DMS79 (cell line): ENCODE results near the gene TCHH.
"Not testable (repeated sequence)": the region's sequence is repeated elsewhere in the genome, so short reads cannot be mapped to it uniquely, and the experiment has no call there.

ENCODE experiments used
- DNase-seq: peaks from one replicate; lab custom pipeline; 2025; lab: John Stamatoyannopoulos, UW

The TCHH gene

DNA sequence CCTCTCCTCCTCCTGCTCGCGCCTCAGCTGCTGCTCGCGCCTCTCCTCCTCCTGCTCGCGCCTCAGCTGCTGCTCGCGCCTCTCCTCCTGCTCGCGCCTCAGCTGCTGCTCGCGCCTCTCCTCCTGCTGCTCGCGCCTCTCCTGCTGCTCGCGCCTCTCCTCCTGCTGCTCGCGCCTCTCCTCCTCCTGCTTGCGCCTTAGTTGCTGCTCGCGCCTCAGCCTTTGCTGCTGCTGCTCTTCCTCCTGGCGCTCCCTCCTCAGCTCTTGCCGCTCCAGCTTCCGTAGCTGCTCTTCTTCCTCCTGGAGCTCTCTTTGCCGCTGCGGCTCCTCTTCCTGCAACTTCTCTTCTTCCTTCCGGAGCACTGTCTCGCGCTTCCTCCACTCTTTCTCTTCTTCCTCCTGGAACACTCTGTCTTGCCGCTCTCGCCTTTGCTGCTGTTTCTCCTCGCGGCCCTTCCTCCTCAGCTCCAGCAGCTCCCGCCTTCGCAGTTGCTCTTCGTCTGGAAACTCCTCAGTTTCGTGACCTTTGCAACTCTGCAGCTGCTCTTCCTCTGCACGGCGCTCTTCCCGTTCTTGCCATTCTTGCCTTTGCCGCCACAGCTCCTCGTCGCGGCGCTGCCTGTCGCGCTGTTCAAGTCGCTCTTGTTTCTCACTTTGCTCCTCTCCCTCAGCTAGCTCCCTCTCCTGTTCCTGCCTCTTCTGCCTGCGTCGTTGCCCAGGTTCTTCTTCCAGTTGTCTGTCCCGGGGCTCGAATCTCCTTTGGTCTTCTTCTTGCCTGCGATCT, 3.0 kb downstream of the TCHH start:
- DNase-seq: no peak

DNA sequence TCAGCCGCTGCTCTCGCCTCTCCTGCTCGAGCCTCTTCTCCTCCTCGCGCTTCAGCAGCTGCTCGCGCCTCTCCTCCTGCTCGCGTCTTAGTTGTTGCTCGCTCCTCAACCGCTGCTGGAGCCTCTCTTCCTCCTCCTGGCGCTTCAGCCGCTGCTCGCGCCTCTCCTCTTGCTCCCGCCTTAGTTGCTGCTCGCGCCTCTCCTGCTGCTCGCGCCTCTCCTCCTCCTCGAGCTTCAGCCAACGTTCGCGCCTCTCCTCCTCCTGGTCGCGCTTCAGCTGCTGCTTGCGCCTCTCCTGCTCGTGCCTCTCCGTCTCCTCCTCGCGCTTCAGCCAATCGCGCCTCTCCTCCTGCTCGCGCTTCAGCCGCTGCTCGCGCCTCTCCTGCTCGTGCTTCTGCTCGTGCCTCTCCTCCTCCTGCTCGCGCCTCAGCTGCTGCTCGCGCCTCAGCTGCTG, 3.7 kb downstream of the TCHH start:
- DNase-seq: peak; percentile 40

DNA sequence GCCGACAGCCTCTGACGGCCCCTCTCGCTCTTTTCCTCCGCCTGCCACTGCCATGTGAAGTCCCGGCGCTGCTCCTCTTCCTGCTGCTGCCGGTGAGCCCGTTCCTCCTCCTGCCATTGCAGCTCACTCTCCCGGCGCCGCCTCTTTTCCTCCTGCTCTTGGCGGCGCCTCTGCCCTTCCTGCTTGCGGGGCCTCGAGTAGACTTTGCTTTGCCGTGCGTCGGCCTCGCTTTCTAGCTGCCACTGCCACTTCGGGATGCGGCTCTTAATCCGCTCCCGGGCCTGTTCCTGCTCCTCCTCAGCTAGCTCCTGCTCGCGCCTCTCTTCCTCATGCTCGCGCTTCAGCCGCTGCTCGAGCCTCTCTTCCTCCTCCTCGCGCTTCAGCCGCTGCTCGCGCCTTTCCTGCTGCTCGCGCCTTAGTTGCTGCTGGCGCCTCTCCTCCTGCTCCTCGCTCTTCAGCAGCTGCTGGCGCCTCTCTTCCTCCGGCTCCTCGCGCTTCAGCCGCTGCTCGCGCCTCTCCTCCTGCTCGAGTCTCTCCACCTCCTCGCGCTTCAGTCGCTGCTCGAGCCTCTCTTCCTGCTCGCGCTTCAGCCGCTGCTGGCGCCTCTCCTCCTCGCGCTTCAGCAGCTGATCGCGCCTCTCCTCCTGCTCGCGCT, 4.3 kb downstream of the TCHH start:
- DNase-seq: peak; percentile 40

DNA sequence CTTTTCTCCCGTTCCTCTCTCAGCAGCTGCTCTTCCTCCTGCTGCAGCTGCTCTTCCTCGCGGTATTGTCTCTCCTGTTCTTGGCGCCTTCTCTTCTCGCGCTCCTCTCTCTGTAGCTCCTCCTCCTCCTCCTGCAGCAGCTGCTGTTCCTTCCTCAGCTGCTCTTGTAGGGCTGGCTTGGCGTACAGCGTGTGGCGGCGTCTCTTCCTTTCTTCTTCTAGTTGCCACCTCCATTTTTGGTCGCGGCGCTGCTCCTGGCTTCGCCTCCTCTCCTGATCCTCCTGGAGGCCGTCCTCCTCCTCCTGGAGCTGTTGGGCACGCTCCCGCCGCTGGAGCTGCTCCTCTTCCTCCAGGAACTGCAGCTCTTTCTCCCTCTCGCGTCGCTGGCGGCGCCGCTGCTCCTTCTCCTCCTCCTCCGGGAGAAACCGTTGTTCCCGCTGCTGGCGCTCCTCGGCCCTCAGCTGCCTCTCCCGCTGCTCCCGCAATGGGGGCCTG, 4.8 kb downstream of the TCHH start:
- no peak for DNase-seq

DNA sequence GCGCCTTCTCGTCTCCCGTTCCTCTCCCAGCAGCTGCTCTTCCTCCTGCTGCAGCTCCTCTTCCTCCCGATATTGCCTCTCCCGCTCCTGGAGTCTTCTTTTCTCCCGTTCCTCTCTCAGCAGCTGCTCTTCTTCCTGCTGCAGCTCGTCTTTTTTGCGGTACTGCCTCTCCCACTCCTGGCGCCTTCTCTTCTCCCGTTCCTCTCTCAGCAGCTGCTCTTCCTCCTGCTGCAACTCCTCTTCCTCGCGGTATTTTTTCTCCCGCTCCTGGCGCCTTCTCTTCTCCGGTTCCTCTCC, 5.3 kb downstream of the TCHH start:
- DNase-seq: no peak

DNA sequence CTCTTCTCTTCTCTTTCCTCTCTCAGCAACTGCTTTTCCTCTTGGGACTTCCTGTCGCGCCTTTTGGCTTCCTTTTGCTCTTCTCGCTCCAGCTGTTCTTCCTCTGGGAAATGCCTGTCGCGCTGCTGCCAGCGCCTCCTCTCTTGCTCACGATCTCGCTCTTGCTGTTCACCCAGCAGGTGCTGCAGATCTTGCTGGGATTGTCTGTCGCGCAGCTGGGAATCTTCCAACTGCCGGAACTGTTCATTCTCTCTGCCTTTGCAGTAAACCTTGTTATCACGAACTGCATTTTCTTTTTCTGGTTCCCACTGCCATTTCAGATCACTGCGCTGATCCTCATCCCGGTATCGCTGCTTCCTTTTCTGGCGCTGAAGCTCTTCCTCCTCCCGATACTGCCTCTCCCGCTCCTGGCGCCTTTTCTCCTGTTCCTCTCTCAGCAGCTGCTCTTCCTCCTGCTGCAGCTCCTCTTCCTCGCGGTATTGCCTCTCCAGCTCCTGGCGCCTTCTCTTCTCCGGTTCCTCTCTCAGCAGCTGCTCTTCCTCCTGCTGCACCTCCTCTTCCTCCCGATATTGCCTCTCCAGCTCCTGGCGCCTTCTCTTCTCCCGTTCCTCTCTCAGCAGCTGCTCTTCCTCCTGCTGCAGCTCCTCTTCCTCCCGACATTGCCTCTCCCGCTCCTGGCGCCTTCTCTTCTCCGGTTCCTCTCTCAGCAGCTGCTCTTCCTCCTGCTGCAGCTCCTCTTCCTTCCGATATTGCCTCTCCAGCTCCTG, 5.8 kb downstream of the TCHH start:
- no peak for DNase-seq

DNA sequence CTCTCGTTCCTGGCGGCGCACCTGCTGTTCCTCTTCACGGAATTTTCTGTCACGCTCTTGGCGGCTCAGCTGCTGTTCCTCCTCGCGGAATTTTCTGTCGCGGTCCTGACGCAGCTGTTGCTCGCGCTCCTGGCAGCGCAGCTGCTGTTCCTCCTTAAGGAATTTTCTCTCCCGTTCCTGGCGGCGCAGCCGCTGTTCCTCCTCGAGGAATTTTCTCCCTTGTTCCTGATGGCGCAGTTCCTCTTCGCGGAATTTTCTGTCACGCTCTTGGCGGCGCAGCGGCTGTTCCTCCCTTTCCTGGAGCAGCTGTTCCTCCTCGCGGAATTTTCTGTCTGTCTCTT, 6.4 kb downstream of the TCHH start:
- no peak for DNase-seq

DNA sequence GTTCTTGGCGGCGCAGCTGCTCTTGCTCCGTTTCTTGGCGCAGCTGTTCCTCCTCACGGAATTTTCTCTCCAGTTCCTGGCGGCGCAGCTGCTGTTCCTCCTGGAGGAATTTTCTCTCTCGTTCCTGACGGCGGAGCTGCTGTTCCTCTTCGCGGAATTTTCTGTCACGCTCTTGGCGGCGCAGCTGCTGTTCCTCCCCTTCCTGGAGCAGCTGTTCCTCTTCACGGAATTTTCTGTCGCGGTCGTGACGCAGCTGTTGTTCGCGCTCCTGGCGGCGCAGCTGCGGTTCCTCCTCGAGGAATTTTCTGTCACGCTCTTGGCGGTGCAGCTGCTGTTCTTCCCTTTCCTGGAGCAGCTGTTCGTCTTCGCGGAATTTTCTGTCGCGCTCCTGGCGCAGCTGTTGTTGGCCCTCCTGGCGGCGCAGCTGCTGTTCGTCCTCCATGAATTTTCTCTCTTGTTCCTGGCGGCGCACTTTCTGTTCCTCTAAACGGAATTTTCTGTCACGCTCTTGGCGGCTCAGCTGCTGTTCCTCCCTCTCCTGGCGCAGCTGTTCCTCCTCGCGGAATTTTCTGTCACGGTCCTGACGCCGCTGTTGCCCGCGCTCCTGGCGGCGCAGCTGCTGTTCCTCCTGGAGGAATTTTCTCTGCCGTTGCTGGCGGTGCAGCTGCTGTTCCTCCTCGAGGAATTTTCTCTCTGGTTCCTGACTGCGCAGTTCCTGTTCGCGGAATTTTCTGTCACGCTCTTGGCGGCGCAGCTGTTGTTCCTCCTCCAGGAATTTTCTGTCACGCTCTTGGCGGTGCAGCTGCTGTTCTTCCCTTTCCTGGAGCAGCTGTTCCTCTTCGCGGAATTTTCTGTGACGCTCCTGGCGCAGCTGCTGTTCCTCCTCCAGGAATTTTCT, 7.0 kb downstream of the TCHH start:
- DNase-seq: no peak

DNA sequence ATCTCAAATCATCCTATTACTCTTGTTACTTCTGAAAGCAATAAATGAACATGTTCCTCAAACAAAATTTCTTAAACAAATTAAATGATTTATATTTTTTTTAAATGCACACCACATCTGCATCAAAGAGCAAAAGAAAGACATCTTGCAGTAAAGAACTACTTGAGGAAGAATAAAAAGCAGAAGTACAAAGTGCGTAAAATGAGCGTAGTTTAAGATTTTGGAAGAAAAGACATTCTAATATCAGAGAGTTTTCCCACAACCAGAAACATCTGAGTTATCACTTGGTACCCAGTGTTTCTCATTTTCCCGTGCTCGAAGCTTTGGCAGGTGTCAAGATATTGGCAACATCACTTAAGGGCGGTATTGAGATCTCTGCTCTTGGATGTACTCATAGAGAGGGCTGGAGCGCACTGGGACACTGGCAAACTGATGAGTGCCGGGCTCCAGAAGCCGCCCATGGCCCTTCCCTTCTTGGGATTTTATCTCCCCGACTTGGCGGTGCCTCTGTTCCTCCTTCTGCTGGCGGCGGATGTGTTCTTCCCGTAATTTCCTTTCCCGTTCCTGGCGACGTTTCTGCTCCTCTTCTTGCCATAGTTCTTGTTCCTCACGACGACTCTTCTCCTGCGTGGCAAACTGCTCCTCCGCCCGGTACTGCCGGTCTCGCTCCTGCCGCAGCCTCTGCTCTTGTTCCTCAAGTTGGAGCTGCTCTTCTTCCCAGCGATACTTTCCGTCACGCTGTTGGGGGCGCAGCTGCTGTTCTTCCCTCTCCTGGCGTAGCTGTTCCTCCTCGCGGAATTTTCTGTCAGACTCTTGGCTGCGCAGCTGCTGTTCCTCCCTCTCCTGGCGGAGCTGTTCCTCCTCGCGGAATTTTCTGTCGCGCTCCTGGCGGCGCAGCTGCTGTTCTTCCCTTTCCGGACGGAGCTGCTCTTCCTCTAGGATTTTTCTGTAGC, 7.9 kb downstream of the TCHH start:
- no peak for DNase-seq

DNA sequence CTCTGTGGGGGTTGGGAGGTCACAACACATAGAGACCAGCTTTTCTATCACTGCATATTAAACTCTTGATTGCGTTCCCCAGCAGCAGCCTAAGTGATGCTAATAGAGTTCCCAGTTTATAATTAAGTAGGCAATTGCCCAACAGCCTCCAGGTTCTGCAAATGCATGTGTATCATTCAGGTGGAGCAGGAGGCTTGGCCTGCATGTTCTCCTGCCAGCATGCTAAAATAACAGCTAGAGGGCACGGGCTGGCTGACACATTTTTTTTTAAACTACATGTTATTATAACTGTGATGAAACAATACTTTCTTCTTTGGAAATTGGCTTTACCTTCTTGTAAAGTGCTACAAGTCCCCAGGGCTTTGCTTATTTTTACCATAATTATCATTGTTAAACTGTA, 10.4 kb downstream of the TCHH start:
- no peak for DNase-seq

DNA sequence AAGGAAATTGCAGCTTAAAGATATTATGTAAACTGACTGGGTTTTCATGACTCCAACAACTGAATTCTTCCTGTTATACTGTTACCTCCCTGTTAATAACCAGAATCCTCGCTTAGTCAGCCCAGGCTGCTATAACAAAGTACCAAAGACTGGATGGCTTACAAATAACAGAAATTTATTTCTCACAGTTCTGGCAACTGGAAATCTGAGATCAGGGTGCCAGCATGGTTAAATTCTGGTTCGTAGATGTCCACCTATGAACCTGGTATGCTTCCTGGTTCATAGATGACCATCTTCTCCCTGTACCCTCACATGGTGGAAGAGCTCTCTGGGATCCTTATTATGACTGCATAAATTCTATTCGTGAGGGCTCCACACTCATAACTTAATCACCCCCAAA, 18.3 kb downstream of the TCHH start:
- no peak for DNase-seq

DNA sequence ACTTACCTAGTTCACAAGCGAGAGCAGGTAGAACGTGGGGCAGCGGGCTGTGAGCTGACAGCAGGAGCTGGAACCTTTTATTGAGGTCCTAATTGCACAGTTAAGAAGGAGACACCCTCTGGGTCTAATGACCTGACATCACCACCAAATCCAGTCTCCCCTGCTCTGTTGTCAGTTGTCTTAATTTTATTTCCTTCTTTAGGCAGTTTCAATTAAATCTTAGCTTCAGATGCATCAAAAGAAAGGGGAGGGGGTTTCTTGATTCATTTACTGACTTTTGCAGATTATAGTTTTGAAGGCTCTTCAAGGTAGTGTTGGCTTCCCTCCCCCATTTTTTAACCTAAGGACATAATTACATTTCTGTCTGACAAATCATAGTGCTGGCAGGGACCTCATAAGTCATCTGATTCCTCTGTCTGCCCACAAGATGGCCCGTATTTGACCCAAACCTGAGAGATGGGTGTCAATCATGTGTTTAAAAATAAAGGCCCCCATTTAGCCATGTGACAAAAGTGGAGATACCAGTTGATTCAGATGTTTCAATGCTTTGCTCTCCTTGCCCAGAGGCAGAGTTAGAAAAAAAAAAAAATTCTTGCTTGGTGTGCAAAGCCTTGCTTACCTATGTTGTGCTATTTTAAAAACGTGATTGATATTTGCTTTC, 26.1 kb downstream of the TCHH start, which contains the start of gene TCHHL1:
Gene TCHHL1 (minus strand): TSS at position 51 of the 661 bp plus-strand sequence. CDS start 921 bp downstream, outside the sequence.
- no peak for DNase-seq

DNA sequence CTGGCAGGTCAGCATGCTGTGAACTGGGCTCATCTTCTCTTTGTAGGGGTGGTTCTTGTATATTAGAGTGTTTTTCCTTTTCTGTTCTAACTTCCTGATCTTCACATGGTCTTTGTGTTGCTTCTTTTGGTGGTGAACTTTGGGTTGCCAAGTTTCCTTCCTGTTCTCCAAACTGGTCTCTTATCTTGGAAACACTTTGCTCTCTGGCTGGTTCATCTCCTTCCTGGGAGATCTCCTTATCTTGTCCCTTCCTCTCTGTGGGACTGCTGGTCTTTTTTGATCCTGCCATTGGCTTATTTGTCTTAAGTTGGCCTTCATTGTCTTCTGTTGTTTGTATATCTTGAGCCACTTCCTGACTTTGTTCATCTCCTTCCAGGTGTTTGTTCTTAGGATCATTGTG, 28.5 kb downstream of the TCHH start:
- no peak for DNase-seq

DNA sequence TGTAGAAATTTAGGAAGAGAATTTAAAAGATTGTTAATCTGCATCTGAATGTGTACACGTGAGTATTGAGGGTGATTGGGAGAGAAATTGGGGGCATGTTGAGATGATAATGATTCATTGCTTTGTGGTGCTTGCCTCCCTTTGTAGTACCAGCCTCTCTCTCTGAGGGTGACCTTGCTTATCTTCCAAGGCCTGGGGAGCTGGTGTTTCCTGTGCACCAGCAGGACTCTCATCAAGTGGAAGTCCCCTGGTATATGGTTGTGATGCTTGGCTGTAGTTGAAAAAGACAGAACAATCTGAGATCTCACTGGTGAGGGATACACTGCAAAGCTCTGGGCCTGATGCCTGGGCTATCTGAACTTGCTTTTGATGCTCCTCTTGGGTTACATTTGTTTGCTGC, 30.4 kb downstream of the TCHH start:
- DNase-seq: no peak

DNA sequence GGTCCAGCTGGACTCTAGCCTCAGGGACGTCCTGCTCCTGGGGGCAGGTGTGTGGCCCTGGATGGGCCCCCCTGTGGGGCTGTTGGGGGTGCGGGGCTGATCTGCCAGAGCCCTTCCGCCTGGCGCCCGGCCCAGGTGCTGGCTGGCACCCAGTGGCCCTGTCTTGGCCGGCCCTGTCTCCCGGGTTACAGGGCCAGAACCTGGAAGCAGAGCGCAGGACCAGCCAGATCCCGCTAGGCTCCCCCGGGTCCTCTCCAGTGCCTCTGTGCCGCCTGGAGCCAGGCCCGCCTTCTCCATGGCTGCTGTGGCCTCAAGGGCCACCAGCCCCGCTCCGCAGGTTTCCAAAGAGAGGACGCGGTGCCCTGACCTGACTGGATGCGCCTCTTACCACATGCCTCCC, 34.2 kb downstream of the TCHH start:
- DNase-seq: not testable (repeated sequence)

DNA sequence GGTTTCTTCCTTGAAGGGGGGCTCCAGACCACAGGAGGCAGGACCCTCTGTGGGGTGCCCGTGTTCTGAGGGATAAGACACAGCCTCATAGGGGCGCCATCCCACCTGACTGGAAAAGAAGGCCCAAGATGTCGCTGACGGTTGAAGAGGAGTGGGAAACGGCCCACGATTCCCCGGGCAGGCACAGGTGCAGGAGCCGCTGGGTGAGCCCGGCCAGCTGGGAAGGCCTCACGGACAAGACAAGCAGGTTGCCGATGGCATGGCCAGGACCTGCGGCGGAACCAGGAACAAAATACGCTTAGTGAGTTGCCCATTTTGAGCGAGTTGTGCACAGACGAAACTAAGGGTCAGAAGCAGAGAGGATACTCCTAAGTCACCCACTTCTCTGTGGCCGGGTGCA, 34.8 kb downstream of the TCHH start:
- not testable (repeated sequence) for DNase-seq

DNA sequence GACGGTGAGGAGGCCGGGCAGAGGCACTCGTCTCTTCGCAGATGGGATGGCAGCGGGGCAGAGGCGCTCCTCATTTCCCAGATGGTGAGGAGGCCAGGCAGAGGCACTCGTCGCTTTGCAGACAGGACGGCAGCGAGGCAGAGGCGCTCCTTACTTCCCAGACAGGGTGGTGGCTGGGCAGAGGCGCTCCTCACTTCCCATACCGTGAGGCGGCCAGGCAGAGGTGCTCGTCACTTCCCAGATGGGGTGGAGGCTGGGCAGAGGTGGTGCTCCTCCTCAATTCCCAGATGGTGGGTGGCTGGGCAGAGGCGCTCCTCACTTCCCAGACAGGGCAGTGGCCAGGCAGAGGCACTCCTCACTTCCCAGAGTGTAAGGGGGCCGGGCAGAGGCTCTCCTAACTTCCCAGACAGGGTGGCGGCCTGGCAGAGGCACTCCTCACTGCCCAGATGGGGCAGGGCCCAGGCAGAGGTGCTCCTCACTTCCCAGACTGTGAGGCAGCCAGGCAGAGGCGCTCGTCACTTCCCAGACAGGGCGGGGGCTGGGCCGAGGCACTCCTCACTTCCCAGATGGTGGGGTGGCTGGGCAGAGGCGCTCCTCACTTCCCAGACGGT, 36.3 kb downstream of the TCHH start:
- no peak for DNase-seq

DNA sequence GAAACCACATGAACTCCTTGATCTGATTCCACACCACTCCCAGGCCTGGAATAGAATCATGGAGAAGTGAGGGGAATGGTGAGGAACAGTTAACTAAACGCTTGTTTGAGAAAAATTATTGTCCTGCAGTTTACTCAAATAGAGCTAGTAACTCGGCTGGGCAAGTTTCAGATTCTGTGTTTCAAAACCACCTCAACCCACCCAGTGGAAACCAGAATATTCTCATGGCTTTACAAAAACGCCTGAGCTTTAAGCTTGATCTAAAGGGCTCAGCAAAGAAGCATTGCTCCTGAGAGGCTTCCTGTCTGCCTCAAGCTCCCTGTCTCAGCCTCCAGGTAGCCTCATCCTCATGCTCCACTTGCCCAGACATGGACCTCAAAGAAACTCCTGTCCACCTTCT, 42.9 kb downstream of the TCHH start:
- no peak for DNase-seq

DNA sequence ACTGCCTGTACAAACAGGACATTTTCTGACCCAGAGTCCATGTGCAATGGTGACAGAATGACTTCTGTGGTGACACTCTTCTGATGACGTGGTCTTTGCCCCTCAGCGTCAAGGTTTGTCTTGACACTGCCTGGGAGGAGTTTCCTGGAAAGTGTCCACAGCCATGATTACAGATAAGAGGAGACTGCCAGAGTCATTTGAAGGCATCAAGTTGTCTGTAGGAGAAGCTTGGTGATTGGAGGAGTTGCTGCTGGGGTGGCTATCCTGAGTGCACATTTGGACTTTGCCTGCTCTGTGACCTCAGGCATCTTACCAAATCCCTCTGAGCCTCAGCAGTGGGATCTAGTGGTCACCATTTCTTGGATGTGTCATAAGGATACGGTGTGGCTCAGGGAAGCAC, 44.1 kb downstream of the TCHH start:
- DNase-seq: no peak

DNA sequence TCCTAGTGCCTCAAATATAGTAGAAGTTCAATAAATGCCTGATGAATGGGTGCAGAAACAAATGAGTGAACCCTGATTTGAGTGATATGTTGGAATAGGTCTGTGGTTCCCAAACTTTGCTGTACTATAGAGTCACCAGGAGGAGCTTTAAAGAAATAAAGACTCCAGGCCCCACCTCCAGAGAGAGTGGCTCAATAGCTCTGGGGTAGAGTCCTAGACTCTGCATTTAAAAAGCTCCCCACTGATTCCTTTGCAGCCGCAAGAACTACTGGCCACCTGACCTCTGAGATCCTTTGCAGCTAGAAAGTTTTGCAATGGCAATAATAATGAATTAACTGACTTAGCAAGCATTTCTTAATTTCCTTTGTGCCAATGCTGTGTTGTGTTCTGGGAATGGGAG, 47.3 kb downstream of the TCHH start:
- DNase-seq: no peak
